SK-N-SH treated with all-trans-retinoic acid at 6 μM for 48 hours (cell line): ENCODE data around the gene STXBP1.

Source experiments
- BACH2 ChIP-seq: fragments of 250-450 bp; sonication (Bioruptor Pico); IDR thresholded peaks from 2 replicates; pipeline ENCODE4 v1.9.0; 2021; ENCODE audit warnings: mild to moderate bottlenecking, borderline replicate concordance
- RARB ChIP-seq: fragments of 250-450 bp; sonication (Bioruptor Pico); IDR thresholded peaks from 2 replicates; pipeline ENCODE4 v1.8.0; 2021; ENCODE audit warnings: mild to moderate bottlenecking, moderate library complexity
- TCF4 ChIP-seq: fragments of 250-450 bp; sonication (Bioruptor Pico); IDR thresholded peaks from 2 replicates; pipeline ENCODE4 v1.8.0; 2021; ENCODE audit warnings: mild to moderate bottlenecking, moderate library complexity, borderline replicate concordance
- ZNF8 ChIP-seq: fragments of 450-650 bp; formaldehyde crosslinking; IDR thresholded peaks from 2 replicates; pipeline ENCODE4 v1.5.0; 2020; ENCODE audit warnings: mild to moderate bottlenecking, moderate library complexity
- TF ChIP-seq, protein P1 (sequence below): fragments of 250-450 bp; sonication (Bioruptor Pico); IDR thresholded peaks from 2 replicates; pipeline ENCODE4 v1.5.1; 2020; ENCODE audit warnings: low read depth, mild to moderate bottlenecking, moderate library complexity
- TF ChIP-seq, protein P2 (sequence below): fragments of 250-450 bp; sonication (Bioruptor Pico); IDR thresholded peaks from 2 replicates; pipeline ENCODE4 v1.8.0; 2021; ENCODE audit warnings: low read depth, mild to moderate bottlenecking, moderate library complexity, borderline replicate concordance

DNA sequence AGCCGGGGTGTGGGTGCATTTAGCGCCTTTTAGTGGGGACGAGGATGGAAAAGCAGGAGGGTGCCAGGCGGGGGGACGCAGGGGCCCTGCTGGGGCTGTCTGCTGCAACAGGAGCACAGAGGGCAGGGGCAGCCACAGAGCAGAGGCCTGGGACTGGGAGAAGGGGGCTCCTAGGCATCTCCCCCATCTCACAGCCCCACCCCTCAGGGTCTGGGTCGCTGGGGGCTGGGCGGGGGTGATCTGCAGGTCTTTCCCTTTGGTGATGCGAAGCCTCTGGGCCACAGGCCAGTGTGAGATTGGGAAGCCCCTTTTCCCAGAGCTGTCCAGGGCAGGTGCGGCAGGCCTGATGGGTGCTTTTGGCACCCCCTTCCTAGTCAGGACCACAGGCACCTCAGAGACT, 118.2 kb downstream of the STXBP1 start:
- no peak for TF ChIP-seq TCF4 (CRISPR knock-in tag)
- no peak for TF ChIP-seq BACH2
- TF ChIP-seq, protein P1, sequence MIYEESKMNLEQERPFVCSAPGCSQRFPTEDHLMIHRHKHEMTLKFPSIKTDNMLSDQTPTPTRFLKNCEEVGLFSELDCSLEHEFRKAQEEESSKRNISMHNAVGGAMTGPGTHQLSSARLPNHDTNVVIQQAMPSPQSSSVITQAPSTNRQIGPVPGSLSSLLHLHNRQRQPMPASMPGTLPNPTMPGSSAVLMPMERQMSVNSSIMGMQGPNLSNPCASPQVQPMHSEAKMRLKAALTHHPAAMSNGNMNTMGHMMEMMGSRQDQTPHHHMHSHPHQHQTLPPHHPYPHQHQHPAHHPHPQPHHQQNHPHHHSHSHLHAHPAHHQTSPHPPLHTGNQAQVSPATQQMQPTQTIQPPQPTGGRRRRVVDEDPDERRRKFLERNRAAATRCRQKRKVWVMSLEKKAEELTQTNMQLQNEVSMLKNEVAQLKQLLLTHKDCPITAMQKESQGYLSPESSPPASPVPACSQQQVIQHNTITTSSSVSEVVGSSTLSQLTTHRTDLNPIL (CRISPR knock-in tag): no peak
- TF ChIP-seq RARB (CRISPR knock-in tag): no peak
- TF ChIP-seq ZNF8 (CRISPR knock-in tag): no peak
- TF ChIP-seq, protein P2, sequence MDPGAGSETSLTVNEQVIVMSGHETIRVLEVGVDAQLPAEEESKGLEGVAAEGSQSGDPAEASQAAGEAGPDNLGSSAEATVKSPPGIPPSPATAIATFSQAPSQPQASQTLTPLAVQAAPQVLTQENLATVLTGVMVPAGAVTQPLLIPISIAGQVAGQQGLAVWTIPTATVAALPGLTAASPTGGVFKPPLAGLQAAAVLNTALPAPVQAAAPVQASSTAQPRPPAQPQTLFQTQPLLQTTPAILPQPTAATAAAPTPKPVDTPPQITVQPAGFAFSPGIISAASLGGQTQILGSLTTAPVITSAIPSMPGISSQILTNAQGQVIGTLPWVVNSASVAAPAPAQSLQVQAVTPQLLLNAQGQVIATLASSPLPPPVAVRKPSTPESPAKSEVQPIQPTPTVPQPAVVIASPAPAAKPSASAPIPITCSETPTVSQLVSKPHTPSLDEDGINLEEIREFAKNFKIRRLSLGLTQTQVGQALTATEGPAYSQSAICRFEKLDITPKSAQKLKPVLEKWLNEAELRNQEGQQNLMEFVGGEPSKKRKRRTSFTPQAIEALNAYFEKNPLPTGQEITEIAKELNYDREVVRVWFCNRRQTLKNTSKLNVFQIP (CRISPR knock-in tag): no peak
